K562 (cell line): ENCODE measurements around the gene VIPR2. TPM values are rescaled to one million over a fixed set of nuclear protein-coding genes. Genes with fewer than 3 reads are reported as not detected.

Experiments used
- CBFA2T3 ChIP-seq: fragments of 450-650 bp; IDR thresholded peaks from 2 replicates; pipeline ENCODE4 v1.6.1; 2017
- ID3 ChIP-seq, 2 experiments: fragments of 250-450 bp in 1 of 2; fragments of 450-650 bp in 1 of 2; sonication (Bioruptor Pico) in 1 of 2; IDR thresholded peaks; 2 replicates each; pipeline versions ENCODE4 v1.6.1 to v1.8.0; 2016 to 2021; ENCODE audit warnings: mild to moderate bottlenecking in 2 of 2, moderate library complexity in 2 of 2, missing compliant biosample characterization in 1 of 2, missing genetic modification characterization in 1 of 2
- MXD1 ChIP-seq: fragments of 250-450 bp; sonication (Bioruptor Pico); IDR thresholded peaks from 2 replicates; pipeline ENCODE4 v1.8.0; 2021; ENCODE audit warnings: borderline replicate concordance, mild to moderate bottlenecking, moderate library complexity; ENCODE audit not compliant: poor library complexity, severe bottlenecking
- PCBP2 ChIP-seq: fragments of 200-400 bp; formaldehyde crosslinking; IDR thresholded peaks from 2 replicates; pipeline ENCODE4 v1.6.1; 2018; ENCODE audit warnings: low read length, low read depth, mild to moderate bottlenecking, moderate library complexity; ENCODE audit not compliant: poor library complexity, severe bottlenecking
- RNF219 ChIP-seq: fragments of 250-450 bp; sonication (Bioruptor Pico); IDR thresholded peaks from 2 replicates; pipeline ENCODE4 v1.5.0; 2022; ENCODE audit warnings: mild to moderate bottlenecking
- TEAD2 ChIP-seq: fragments of 450-650 bp; IDR thresholded peaks from 2 replicates; pipeline ENCODE4 v1.6.1; 2016; ENCODE audit warnings: missing genetic modification characterization, control low read depth, missing compliant biosample characterization
- U2AF1 ChIP-seq: fragments of 200-400 bp; formaldehyde crosslinking; optimal IDR thresholded peaks from 2 replicates; pipeline ENCODE3; 2017; ENCODE audit warnings: mild to moderate bottlenecking, low read depth, low read length, moderate library complexity
- ZBTB12 ChIP-seq: fragments of 250-450 bp; sonication (Bioruptor Pico); IDR thresholded peaks from 2 replicates; pipeline ENCODE4 v1.4.0; 2020
- ZBTB7A ChIP-seq: IDR thresholded peaks from 2 replicates; pipeline ENCODE4 v1.6.1; 2011; ENCODE audit warnings: low read depth, mild to moderate bottlenecking, low read length, moderate library complexity, borderline replicate concordance; ENCODE audit not compliant: control insufficient read depth
- ZNF146 ChIP-seq: IDR thresholded peaks from one replicate; pipeline ENCODE4 v1.6.1; 2018; ENCODE audit warnings: missing compliant biosample characterization; ENCODE audit not compliant: unreplicated experiment
- ZNF253 ChIP-seq: fragments of 250-450 bp; sonication (Bioruptor Pico); conservative IDR thresholded peaks from 2 replicates; pipeline ENCODE4 v1.6.1; 2021; ENCODE audit warnings: mild to moderate bottlenecking
- ZNF592 ChIP-seq: fragments of 450-650 bp; IDR thresholded peaks from 2 replicates; pipeline ENCODE4 v1.6.1; 2017; ENCODE audit warnings: antibody characterized with exemption, mild to moderate bottlenecking
- polyA plus RNA-seq, 8 experiments: library from polyadenylated mRNA; depleted of rRNA in 4 of 8; stranded (reverse) in 5 of 8; unstranded in 3 of 8; fragments of >200 nt; fragmentation: Nextera tagmentation in 2 of 8; fragmentation: Illumina TruSeq in 1 of 8; extraction: Ambion mirVana in 2 of 8; extraction: Trizol in 1 of 8; gene quantifications; 2 replicates each; pipeline versions ENCODE4 v1.2.1 to v1.2.3, GENCODE V29; 2011 to 2014; ENCODE audit warnings: inconsistent platforms in 1 of 8, missing spikeins in 1 of 8
- total RNA-seq, 7 experiments: library from RNA; depleted of rRNA in 6 of 7; stranded (reverse); fragments of >200 nt in 6 of 7; fragmentation: Illumina TruSeq in 2 of 7; extraction: Trizol in 2 of 7; gene quantifications; 2 replicates each; pipeline versions ENCODE4 v1.2.1 to v1.2.3, GENCODE V29; 2011 to 2021; ENCODE audit warnings: low replicate concordance in 1 of 7

VIPR2 gene
- total and polyA plus RNA-seq, 9 of the 15 experiments (the other 6 are each of a cell fraction or from before 2014, with no cell fraction given) = 0.04 TPM; not detected in 8

GRCh38 chr7:159094919-159095915 is 49.5 kb downstream of the VIPR2 start (continued):
- TF ChIP-seq ZNF592 (no peak), MXD1 (CRISPR knock-in tag) (no peak), TEAD2 (no peak), ZNF253 (CRISPR knock-in tag) (no peak), ZBTB12 (no peak), PCBP2 (no peak), RNF219 (CRISPR knock-in tag) (no peak), ZBTB7A (no peak), ZNF146 (CRISPR knock-in tag) (no peak), U2AF1 (no peak), ID3 (CRISPR knock-in tag; IDR thresholded peaks at IDR 0.05) (no peak), ID3 (tag; IDR thresholded peaks at IDR 0.05) (no peak), CBFA2T3 (no peak)
